Astrocyte (in vitro differentiated cells and primary cell): ENCODE measurements around the gene SCAMP3. TPM values are rescaled to one million over a fixed set of nuclear protein-coding genes. Genes with fewer than 3 reads are reported as not detected.

Source experiments
- DNase-seq: peaks from one replicate; pipeline ENCODE4 v3.0.0-alpha.2; 2010; ENCODE audit warnings: low read depth
- FAIRE-seq: peaks from 2 replicates; lab custom pipeline; 2011; peaks lifted over from hg19 to GRCh38; lab: Jason Lieb, UNC
- H2AFZ ChIP-seq: 2 replicates; pipeline ENCODE4 v1.6.0; 2012; ENCODE audit warnings: low read depth, low read length, inconsistent platforms
- H3K27ac ChIP-seq: 2 replicates; pipeline ENCODE4 v1.5.1; 2011; ENCODE audit warnings: low read depth, low read length, inconsistent platforms
- H3K27me3 ChIP-seq: 2 replicates; pipeline ENCODE4 v1.6.0; 2011; ENCODE audit warnings: low read length, inconsistent platforms; ENCODE audit not compliant: insufficient read depth
- H3K36me3 ChIP-seq: 2 replicates; pipeline ENCODE4 v1.5.1; 2011; ENCODE audit warnings: low read length, inconsistent platforms; ENCODE audit not compliant: insufficient read depth
- H3K4me1 ChIP-seq: 2 replicates; pipeline ENCODE4 v1.5.1; 2011; ENCODE audit warnings: low read length, inconsistent platforms; ENCODE audit not compliant: insufficient read depth
- H3K4me2 ChIP-seq: 2 replicates; pipeline ENCODE4 v1.6.0; 2012; ENCODE audit warnings: low read length, inconsistent platforms
- H3K4me3 ChIP-seq: 2 replicates; pipeline ENCODE4 v1.5.1; 2011; ENCODE audit warnings: low read depth, mild to moderate bottlenecking, low read length, inconsistent platforms; ENCODE audit not compliant: insufficient read depth
- H3K79me2 ChIP-seq: 2 replicates; pipeline ENCODE4 v1.6.0; 2012; ENCODE audit warnings: mild to moderate bottlenecking, low read length, inconsistent platforms; ENCODE audit not compliant: insufficient read depth
- H3K9ac ChIP-seq: 2 replicates; pipeline ENCODE4 v1.6.0; 2012; ENCODE audit warnings: mild to moderate bottlenecking, low read length, inconsistent platforms
- H3K9me3 ChIP-seq: 2 replicates; pipeline ENCODE4 v1.5.1; 2012; ENCODE audit warnings: low read depth, mild to moderate bottlenecking, low read length, inconsistent platforms; ENCODE audit not compliant: insufficient read depth
- H4K20me1 ChIP-seq: 2 replicates; pipeline ENCODE4 v1.6.0; 2012; ENCODE audit warnings: low read length, inconsistent platforms; ENCODE audit not compliant: insufficient read depth
- H3K27ac Mint-ChIP-seq: one replicate; pipeline ENCODE4 v1.8.0; 2021; ENCODE audit warnings: mild to moderate bottlenecking, mixed read lengths; ENCODE audit not compliant: unreplicated experiment
- H3K27me3 Mint-ChIP-seq: one replicate; pipeline ENCODE4 v1.8.0; 2021; ENCODE audit warnings: low read depth, mixed read lengths; ENCODE audit not compliant: unreplicated experiment
- H3K36me3 Mint-ChIP-seq: one replicate; pipeline ENCODE4 v1.8.0; 2021; ENCODE audit warnings: low read depth, mixed read lengths; ENCODE audit not compliant: unreplicated experiment
- H3K4me1 Mint-ChIP-seq: one replicate; pipeline ENCODE4 v1.8.0; 2021; ENCODE audit warnings: low read depth, mixed read lengths; ENCODE audit not compliant: unreplicated experiment
- H3K4me3 Mint-ChIP-seq: one replicate; pipeline ENCODE4 v1.8.0; 2021; ENCODE audit warnings: mild to moderate bottlenecking, moderate library complexity, mixed read lengths; ENCODE audit not compliant: unreplicated experiment
- H3K9me3 Mint-ChIP-seq: one replicate; pipeline ENCODE4 v1.8.0; 2021; ENCODE audit warnings: mild to moderate bottlenecking, mixed read lengths; ENCODE audit not compliant: unreplicated experiment
- EZH2 ChIP-seq: IDR thresholded peaks from 2 replicates; pipeline ENCODE4 v1.6.1; 2012; ENCODE audit warnings: mild to moderate bottlenecking, low read length, inconsistent platforms; ENCODE audit not compliant: insufficient read depth
- total RNA-seq: library from RNA; stranded (reverse); gene quantifications from 2 replicates; pipeline ENCODE4 v1.2.1, GENCODE V29; 2021
- TF ChIP-seq, protein P1 (sequence below): IDR thresholded peaks from 2 replicates; pipeline ENCODE4 v1.5.1; 2011; ENCODE audit warnings: low read depth, mild to moderate bottlenecking, inconsistent platforms, low read length, moderate library complexity; ENCODE audit not compliant: insufficient read depth

Gene SCAMP3
- total RNA-seq, 1 donor from 2014 or later, result 68.9 TPM

DNA sequence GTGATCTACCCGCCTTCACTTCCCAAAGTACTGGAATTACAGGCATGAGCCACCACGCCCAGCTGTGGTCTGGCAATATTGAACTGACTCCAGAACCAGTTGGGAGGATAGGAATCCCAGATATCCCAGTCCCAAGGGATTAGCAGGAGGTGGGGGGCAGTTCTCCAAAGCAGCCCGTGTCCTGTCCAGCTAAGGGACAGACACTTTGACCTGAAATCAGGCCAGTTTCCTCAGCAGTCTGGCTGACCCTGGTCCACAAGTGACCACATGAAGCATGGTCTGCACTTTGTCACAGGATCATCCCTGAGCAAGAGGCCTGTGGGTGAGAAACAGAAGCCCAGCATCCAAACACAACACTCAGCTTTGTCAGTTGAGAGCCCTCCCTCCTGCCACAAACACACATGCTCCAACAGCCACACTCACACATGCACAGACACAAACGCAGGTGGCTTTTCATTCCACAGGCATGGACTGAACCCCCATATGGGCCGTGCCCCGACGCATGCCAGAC, 43.8 kb upstream of the SCAMP3 start:
- H3K9ac ChIP-seq, result no peak overlapping the region
- H3K27ac ChIP-seq, result no peak overlapping the region
- no peak for TF ChIP-seq EZH2
- TF ChIP-seq, protein P1, sequence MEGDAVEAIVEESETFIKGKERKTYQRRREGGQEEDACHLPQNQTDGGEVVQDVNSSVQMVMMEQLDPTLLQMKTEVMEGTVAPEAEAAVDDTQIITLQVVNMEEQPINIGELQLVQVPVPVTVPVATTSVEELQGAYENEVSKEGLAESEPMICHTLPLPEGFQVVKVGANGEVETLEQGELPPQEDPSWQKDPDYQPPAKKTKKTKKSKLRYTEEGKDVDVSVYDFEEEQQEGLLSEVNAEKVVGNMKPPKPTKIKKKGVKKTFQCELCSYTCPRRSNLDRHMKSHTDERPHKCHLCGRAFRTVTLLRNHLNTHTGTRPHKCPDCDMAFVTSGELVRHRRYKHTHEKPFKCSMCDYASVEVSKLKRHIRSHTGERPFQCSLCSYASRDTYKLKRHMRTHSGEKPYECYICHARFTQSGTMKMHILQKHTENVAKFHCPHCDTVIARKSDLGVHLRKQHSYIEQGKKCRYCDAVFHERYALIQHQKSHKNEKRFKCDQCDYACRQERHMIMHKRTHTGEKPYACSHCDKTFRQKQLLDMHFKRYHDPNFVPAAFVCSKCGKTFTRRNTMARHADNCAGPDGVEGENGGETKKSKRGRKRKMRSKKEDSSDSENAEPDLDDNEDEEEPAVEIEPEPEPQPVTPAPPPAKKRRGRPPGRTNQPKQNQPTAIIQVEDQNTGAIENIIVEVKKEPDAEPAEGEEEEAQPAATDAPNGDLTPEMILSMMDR, result no peak
- no peaks in the 10 kb centered on the region for H4K20me1 ChIP-seq
- H3K36me3 ChIP-seq, result no peaks in the 10 kb centered on the region
- H3K79me2 ChIP-seq, result peaks cover 22% of the 10 kb centered on the region
- H3K4me1 ChIP-seq, result peaks cover 8% of the 10 kb centered on the region
- H3K9me3 ChIP-seq, result no peaks in the 10 kb centered on the region
- Mint-ChIP-seq H3K27ac (no peak overlapping the region), H3K27me3 (no peaks in the 10 kb centered on the region), H3K4me3 (no peak overlapping the region), H3K36me3 (no peaks in the 10 kb centered on the region), H3K9me3 (peaks cover 5% of the 10 kb centered on the region), H3K4me1 (peaks cover 15% of the 10 kb centered on the region)
- FAIRE-seq, result no peak
- H2AFZ ChIP-seq, result no peak overlapping the region
- H3K4me3 ChIP-seq, result no peak overlapping the region
- no peak overlapping the region for H3K4me2 ChIP-seq
- H3K27me3 ChIP-seq, result no peaks in the 10 kb centered on the region
- peak; percentile 51 for DNase-seq

DNA sequence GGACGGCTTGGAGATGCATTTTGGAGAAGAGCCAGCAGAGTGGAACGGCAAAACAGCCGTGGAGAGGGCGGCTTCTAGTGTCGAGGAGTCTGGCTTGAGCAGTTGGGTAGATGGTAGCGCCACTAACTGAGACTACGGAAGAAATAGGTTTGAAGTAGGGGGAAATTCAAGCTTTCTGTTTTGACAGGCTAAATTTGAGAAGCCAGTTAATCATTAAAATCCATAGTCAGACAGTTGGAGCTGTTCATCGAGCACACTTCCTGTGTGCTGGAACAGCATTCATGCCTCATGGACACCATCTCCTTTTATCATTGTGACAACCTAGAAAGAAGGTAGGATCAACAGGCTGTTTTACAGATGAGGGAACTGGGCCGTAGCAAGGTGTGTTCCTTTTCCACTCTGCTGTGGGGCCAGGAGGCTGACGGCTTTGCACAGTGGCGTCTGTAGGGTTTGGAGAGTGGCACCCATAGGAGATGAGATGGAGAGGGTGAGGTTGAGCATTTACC, 42.5 kb upstream of the SCAMP3 start:
- peak overlapping the region; percentile 58 for H3K27ac Mint-ChIP-seq
- no peak overlapping the region for H2AFZ ChIP-seq
- H3K36me3 Mint-ChIP-seq, result no peaks in the 10 kb centered on the region
- peaks cover 2% of the 10 kb centered on the region for H3K4me1 ChIP-seq
- no peaks in the 10 kb centered on the region for H3K27me3 ChIP-seq
- FAIRE-seq (no peak), DNase-seq (no peak)
- no peak overlapping the region for H3K4me3 ChIP-seq
- no peak overlapping the region for H3K4me3 Mint-ChIP-seq
- peaks cover 8% of the 10 kb centered on the region for H3K79me2 ChIP-seq
- no peak for TF ChIP-seq EZH2
- TF ChIP-seq, protein P1, result no peak
- no peaks in the 10 kb centered on the region for H3K9me3 ChIP-seq
- H3K4me2 ChIP-seq, result no peak overlapping the region
- peaks cover 9% of the 10 kb centered on the region for H3K4me1 Mint-ChIP-seq
- no peak overlapping the region for H3K27ac ChIP-seq
- no peaks in the 10 kb centered on the region for H3K36me3 ChIP-seq
- peaks cover 4% of the 10 kb centered on the region for H3K27me3 Mint-ChIP-seq
- H3K9ac ChIP-seq, result no peak overlapping the region
- H4K20me1 ChIP-seq, result no peaks in the 10 kb centered on the region
- H3K9me3 Mint-ChIP-seq, result peaks cover 5% of the 10 kb centered on the region

DNA sequence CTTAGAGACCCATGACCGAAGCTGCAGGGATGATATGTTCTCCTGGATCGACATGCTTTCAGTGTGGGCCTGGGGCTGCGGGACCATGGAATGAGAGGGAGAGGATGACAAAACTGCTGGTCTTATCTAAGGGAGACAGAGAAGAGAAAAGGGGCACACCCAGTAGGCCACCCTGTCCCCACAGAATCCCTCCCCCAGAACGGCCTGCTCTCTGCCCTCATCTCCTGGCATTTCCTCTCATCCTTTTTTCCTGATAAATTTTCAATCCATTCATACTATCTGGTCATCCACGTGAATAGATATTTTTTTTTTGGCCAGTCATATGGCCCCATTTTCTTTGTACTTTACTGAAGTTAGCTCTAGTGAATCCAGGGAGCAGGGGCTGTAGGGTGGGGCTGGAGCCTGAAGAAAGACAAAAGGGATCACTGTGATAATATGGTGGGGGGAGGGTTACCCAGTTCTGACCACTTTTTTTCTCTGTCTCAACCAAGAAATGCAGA, 39.2 kb upstream of the SCAMP3 start, which contains the start of gene PKLR:
Gene PKLR (minus strand): TSS at position 97 of the 500 bp plus-strand sequence. CDS start 43 bp downstream, at position 54.
- no peaks in the 10 kb centered on the region for H4K20me1 ChIP-seq
- no peak within 1 kb of the TSS for H2AFZ ChIP-seq
- H3K36me3 ChIP-seq, result no peaks in the 10 kb centered on the region
- H3K9ac ChIP-seq, result no peak within 1 kb of the TSS
- FAIRE-seq, result no peak
- Mint-ChIP-seq H3K27me3 (peaks cover 21% of the 10 kb centered on the region), H3K4me1 (peaks cover 6% of the 10 kb centered on the region), H3K9me3 (peaks cover 2% of the 10 kb centered on the region), H3K36me3 (no peaks in the 10 kb centered on the region), H3K4me3 (peak within 1 kb of the TSS; percentile 71), H3K27ac (no peak within 1 kb of the TSS)
- DNase-seq, result no peak
- no peaks in the 10 kb centered on the region for H3K79me2 ChIP-seq
- H3K9me3 ChIP-seq, result no peaks in the 10 kb centered on the region
- H3K4me1 ChIP-seq, result no peaks in the 10 kb centered on the region
- H3K27ac ChIP-seq, result no peak within 1 kb of the TSS
- TF ChIP-seq, protein P1, result no peak
- no peak for TF ChIP-seq EZH2
- peaks cover 9% of the 10 kb centered on the region for H3K27me3 ChIP-seq
- H3K4me3 ChIP-seq, result no peak within 1 kb of the TSS
- H3K4me2 ChIP-seq, result no peak within 1 kb of the TSS
